ENCODE measurements around the gene ZFP3. TPM values are rescaled to one million over a fixed set of nuclear protein-coding genes. Genes with fewer than 3 reads are reported as not detected.

Gene ZFP3
- total and polyA plus RNA-seq, 2 experiments from 2014 or later = 0.55 to 1.6 TPM

- Histone ChIP-seq H4K20me1 (replicated peaks; ENCODE audit: insufficient read depth) (no peaks in the 10 kb centered on the region), H3K4me3 (no peak overlapping the region), H2AFZ (no peak overlapping the region), H3K36me3 (ENCODE audit: insufficient read depth) (no peaks in the 10 kb centered on the region), H3K4me2 (no peak overlapping the region), H3K27ac (ENCODE audit: low read depth) (no peak overlapping the region), H3K79me2 (replicated peaks; ENCODE audit: insufficient read depth) (no peaks in the 10 kb centered on the region), H3K4me1 (ENCODE audit: insufficient read depth) (no peaks in the 10 kb centered on the region), H3K27me3 (ENCODE audit: insufficient read depth) (peaks cover 1% of the 10 kb centered on the region; the same call in 1 of the 2 replicates), H3F3A (replicated peaks; ENCODE audit: low read depth) (no peaks in the 10 kb centered on the region), H3K9me2 (ENCODE audit: insufficient read depth) (no peaks in the 10 kb centered on the region)
- Mint-ChIP-seq H3K36me3 (ENCODE audit: low read depth) (no peaks in the 10 kb centered on the region), H3K4me1 (no peaks in the 10 kb centered on the region), H3K9me3 (no peaks in the 10 kb centered on the region; the same call in 2 of the 3 replicates), H3K27me3 (ENCODE audit: insufficient read depth, low read depth, poor library complexity) (peaks cover 4% of the 10 kb centered on the region), H3K4me3 (no peak overlapping the region), H3K27ac (no peak overlapping the region)
- ATAC-seq (no peak), DNase-seq (ENCODE audit: low spot score) (no peak)
- TF ChIP-seq ZNF114 (CRISPR knock-in tag; IDR thresholded peaks at IDR 0.05) (no peak), ETS1 (IDR thresholded peaks at IDR 0.05) (no peak), CTCF (conservative IDR thresholded peaks at IDR 0.05; ENCODE audit: low read depth in 2 of 2) (no peak), POLR2AphosphoS5 (IDR thresholded peaks at IDR 0.05; ENCODE audit: low read depth) (no peak), EZH2phosphoT487 (IDR thresholded peaks at IDR 0.05; ENCODE audit: unreplicated experiment) (no peak), STAT1 (IDR thresholded peaks at IDR 0.05; ENCODE audit: unreplicated experiment) (no peak), NANOG (IDR thresholded peaks at IDR 0.05; ENCODE audit: borderline replicate concordance) (no peak), ZNF462 (CRISPR knock-in tag; IDR thresholded peaks at IDR 0.05) (no peak), ZNF331 (CRISPR knock-in tag; IDR thresholded peaks at IDR 0.05; ENCODE audit: low read depth) (no peak), JUNB (IDR thresholded peaks at IDR 0.05; ENCODE audit: unreplicated experiment) (no peak), REST (IDR thresholded peaks at IDR 0.05; ENCODE audit: unreplicated experiment) (no peak), CREB1 (CRISPR knock-in tag; IDR thresholded peaks at IDR 0.05; ENCODE audit: low read depth) (no peak)
These were observed 50.8 kb downstream of the ZFP3 start for GRCh38 chr17:5128905-5129535.

All from GM23338 (cell line).